Breast epithelium (tissue), 4 donors: ENCODE measurements around the gene ITGA5. TPM values are rescaled to one million over a fixed set of nuclear protein-coding genes. Genes with fewer than 3 reads are reported as not detected.

Experiments used
- DNase-seq, 2 donors: peaks; one replicate each; pipeline ENCODE4 v3.0.0-alpha.2; 2019; ENCODE audit warnings: low spot score in 2 of 2
- H3K27ac ChIP-seq, 2 donors: fragments of 200-600 bp; sonication (generic) in 1 of 2; one replicate each; pipeline ENCODE4 v1.5.1; 2016 to 2019; ENCODE audit warnings: mild to moderate bottlenecking in 1 of 2
- H3K27me3 ChIP-seq, 2 donors: fragments of 200-600 bp; sonication (generic) in 1 of 2; one replicate each; pipeline versions ENCODE4 v1.5.1 to v1.6.0; 2017 to 2019; ENCODE audit warnings: control low read depth in 1 of 2, mild to moderate bottlenecking in 1 of 2
- H3K36me3 ChIP-seq: fragments of 200-600 bp; one replicate; pipeline ENCODE4 v1.5.1; 2019
- H3K4me1 ChIP-seq, 2 donors: fragments of 200-600 bp; sonication (generic); one replicate each; pipeline ENCODE4 v1.5.1; 2016 to 2019; ENCODE audit warnings: control low read depth in 1 of 2
- H3K4me3 ChIP-seq, 3 donors: fragments of 200-600 bp; sonication (generic); 1 replicate in 2 of 3; 2 replicates in 1 of 3; pipeline ENCODE4 v1.5.1; 2016 to 2019; ENCODE audit warnings: mild to moderate bottlenecking in 3 of 3, moderate library complexity in 2 of 3
- H3K9me3 ChIP-seq, 2 donors: fragments of 200-600 bp; sonication (generic) in 1 of 2; one replicate each; pipeline ENCODE4 v1.5.1; 2016 to 2019; ENCODE audit warnings: control low read depth in 1 of 2
- POLR2A ChIP-seq: fragments of 450-650 bp; IDR thresholded peaks from one replicate; pipeline ENCODE4 v1.6.1; 2016; ENCODE audit warnings: antibody characterized with exemption, mild to moderate bottlenecking, moderate library complexity
- POLR2AphosphoS5 ChIP-seq, 3 donors: sonication (generic); formaldehyde crosslinking; IDR thresholded peaks; one replicate each; pipeline ENCODE4 v1.6.1; 2017; ENCODE audit warnings: antibody characterized with exemption in 3 of 3
- intact Hi-C: fragments of 100-400 bp; cut with DNase I; formaldehyde crosslinking; loops from one replicate; pipeline ENCODE4 v1.15.1; 2023; ENCODE audit warnings: low total_unique reads
- total RNA-seq, 3 donors: library from RNA; depleted of rRNA; stranded (reverse); fragments of >200 nt; gene quantifications; one replicate each; pipeline ENCODE4 v1.1.0, GENCODE V29; 2016
- TF ChIP-seq, protein P1 (sequence below), 3 donors: fragments of 450-650 bp; IDR thresholded peaks; one replicate each; pipeline ENCODE4 v1.5.1; 2016 to 2017; ENCODE audit warnings: antibody characterized with exemption in 3 of 3, mild to moderate bottlenecking in 3 of 3, moderate library complexity in 3 of 3

ITGA5 gene
- total RNA-seq, 3 donors from 2014 or later: 30.4 to 135 (median 81.9) TPM

DNA sequence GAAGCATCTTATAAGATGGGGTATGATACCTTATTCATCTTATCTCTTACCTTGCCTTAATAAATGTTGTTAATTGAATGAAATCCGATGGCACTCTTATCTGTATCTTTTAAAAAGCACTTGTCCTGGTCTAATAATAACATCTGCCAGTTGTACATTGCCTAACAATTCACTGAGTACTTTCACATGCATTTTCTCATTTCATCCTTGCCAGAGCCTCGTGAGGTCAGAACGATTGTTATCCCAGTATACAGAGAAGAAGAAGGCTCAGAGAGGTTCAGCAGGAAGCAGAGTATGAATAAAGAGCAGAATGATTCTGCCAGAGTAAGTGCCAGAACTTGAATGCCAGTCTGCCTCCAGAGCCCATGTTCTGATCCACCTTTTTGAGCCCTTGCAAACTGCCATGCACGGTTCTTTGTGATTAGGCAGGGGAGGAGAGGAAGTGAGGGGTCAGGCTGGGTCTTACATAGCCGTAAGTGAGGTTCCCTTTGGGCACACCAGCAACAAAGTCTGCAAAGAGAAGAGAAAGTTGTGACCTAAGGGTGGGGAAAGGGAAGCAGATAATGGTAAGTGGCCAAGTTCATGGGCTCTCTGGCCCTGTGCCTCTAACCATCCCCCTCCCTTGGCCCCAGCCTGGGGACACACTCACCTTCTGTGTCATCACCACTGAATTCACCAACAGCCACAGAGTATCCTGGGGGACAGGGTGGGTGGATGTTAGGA lies 11.7 kb downstream of the ITGA5 start:
- Histone ChIP-seq H3K36me3 (no peaks in the 10 kb centered on the region), H3K4me1 (no peaks in the 10 kb centered on the region), H3K4me3 (no peak overlapping the region), H3K27ac (peak overlapping the region in 1 of 2 donors; percentile 49), H3K27me3 (no peaks in the 10 kb centered on the region), H3K9me3 (no peaks in the 10 kb centered on the region)
- intact Hi-C loops: no loop called here
- TF ChIP-seq, protein P1, sequence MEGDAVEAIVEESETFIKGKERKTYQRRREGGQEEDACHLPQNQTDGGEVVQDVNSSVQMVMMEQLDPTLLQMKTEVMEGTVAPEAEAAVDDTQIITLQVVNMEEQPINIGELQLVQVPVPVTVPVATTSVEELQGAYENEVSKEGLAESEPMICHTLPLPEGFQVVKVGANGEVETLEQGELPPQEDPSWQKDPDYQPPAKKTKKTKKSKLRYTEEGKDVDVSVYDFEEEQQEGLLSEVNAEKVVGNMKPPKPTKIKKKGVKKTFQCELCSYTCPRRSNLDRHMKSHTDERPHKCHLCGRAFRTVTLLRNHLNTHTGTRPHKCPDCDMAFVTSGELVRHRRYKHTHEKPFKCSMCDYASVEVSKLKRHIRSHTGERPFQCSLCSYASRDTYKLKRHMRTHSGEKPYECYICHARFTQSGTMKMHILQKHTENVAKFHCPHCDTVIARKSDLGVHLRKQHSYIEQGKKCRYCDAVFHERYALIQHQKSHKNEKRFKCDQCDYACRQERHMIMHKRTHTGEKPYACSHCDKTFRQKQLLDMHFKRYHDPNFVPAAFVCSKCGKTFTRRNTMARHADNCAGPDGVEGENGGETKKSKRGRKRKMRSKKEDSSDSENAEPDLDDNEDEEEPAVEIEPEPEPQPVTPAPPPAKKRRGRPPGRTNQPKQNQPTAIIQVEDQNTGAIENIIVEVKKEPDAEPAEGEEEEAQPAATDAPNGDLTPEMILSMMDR (IDR thresholded peaks at IDR 0.05): no peak
- no peak for TF ChIP-seq POLR2A
- no peak for TF ChIP-seq POLR2AphosphoS5 (IDR thresholded peaks at IDR 0.05)
- DNase-seq: no peak

DNA sequence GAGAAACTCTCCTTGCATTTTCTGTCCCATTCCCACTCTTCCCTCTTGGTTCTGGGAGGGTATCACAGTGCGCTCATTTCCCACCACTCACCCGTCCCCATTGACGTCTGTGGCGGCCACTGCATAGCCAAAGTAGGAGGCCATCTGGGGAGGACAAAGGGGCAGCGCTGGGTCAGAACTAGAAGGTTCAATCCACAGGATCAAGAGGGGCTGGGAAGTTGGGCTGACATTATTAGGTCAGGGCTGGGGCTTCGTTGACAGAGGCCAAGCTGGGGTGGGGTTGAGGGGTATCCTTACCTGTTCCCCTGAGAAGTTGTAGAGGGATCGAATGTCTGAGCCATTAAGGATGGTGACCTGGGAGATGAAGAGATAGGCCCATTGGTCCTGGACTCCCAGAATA lies 13.5 kb downstream of the ITGA5 start:
- H3K36me3 ChIP-seq: no peaks in the 10 kb centered on the region
- no peak overlapping the region for H3K4me3 ChIP-seq
- intact Hi-C loops: no loop called here
- no peaks in the 10 kb centered on the region for H3K27me3 ChIP-seq
- TF ChIP-seq POLR2AphosphoS5 (IDR thresholded peaks at IDR 0.05) (no peak), POLR2A (no peak)
- TF ChIP-seq, protein P1 (IDR thresholded peaks at IDR 0.05): no peak
- DNase-seq: no peak
- H3K4me1 ChIP-seq: no peaks in the 10 kb centered on the region
- H3K27ac ChIP-seq: peak overlapping the region in 1 of 2 donors; percentile 25
- H3K9me3 ChIP-seq: no peaks in the 10 kb centered on the region

DNA sequence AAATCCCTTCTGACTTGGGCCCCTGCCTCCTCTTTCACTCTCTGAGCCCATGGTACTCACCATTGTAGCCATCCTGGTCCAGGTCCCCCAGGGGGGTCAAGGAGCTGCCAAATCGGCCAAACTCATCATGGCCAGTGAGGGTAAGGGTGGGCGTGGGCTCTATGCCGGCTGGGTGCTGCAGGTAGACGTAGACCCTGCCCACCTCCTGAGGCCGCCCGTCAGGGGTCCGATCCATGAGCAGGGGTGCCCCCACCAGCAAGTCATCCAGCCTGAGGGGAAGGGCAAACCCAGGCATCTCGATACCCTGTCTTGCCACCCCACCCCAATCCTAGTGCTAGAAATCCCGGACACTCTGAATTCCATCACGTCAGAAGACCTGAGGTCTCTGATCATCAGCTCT lies 14.0 kb downstream of the ITGA5 start:
- H3K27ac ChIP-seq: peak overlapping the region in 1 of 2 donors; percentile 25
- H3K27me3 ChIP-seq: no peaks in the 10 kb centered on the region
- no peaks in the 10 kb centered on the region for H3K36me3 ChIP-seq
- TF ChIP-seq POLR2A: no peak
- no peaks in the 10 kb centered on the region for H3K9me3 ChIP-seq
- H3K4me3 ChIP-seq: no peak overlapping the region
- H3K4me1 ChIP-seq: no peaks in the 10 kb centered on the region
- intact Hi-C loops: no loop called here
- DNase-seq: no peak

DNA sequence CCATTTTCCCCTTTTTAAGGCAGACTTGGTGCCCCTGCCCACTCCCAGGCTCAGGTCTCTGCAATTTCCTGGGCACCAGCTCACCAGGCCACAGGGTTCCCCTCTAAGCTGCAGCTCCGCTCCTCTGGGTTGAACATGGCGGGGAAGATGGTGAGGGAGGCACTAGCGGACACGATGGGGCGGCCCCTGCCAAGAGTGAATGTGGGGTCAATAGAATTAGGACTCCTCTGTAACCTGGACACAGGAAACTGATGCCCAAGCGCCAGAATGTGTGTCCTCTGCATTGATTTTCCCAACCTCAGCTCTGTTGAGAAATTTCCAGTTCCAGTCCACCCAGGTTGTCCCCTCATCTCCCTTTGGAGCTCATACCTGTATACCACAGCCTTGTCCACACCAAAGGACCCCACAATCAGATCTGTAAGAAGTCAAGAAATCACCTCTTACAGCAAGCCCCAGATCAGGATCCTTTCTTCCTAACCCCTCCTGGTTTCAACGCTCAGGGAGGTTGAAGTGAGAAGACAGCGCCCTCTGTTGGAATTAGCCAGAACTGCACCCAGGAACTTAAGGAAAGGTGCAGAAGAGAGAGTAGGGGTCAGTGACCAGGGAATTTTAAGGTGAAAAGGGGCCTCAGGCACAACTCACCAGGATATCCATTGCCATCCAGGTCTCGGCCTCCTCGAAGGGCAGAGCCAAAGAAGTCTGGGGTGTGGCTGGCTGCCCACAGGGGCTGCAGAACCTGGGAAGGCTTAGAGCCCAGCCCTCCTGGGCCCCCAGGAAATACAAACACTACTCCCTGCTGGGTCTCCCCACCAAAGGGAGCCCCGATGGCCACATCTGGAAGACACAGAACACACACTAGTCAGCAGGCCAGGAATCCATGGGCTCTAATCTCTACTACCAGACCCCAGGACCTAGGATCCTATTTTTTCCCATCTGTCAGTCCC lies 14.7 kb downstream of the ITGA5 start:
- H3K27me3 ChIP-seq: no peaks in the 10 kb centered on the region
- peak overlapping the region; percentile 25 to 29 for H3K27ac ChIP-seq
- no peak for TF ChIP-seq POLR2AphosphoS5 (IDR thresholded peaks at IDR 0.05)
- TF ChIP-seq, protein P1 (IDR thresholded peaks at IDR 0.05): peak; percentile 77 to 90 (median 86)
- H3K4me1 ChIP-seq: no peaks in the 10 kb centered on the region
- H3K4me3 ChIP-seq: no peak overlapping the region
- H3K36me3 ChIP-seq: no peaks in the 10 kb centered on the region
- H3K9me3 ChIP-seq: no peaks in the 10 kb centered on the region
- intact Hi-C loops: loop anchor here (5.0 kb wide), 1 partner anchor 33 kb away; no protein-coding TSS in a partner anchor
- DNase-seq: no peak

DNA sequence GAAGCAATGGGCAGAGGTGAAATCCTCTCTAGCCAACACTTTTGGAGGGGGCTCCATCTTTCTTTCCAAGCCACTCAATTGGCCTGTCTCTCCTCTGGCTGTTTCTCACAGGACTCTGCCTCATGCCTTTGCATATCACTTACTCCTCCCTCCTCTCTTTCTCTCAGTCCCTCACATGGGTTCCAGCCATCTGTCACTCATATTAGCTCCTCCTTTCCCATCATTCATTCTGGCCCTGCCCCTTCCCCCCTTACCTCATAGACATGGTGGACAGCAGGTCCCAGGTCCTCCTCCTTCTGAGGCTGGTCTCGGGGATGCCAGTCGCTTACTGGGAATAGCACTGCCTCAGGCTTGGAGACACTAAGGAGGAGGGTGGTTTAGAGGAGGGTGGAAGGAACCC lies 17.9 kb downstream of the ITGA5 start:
- intact Hi-C loops: loop anchor here (5.0 kb wide), 1 partner anchor 36 kb away; no protein-coding TSS in a partner anchor
- no peak for TF ChIP-seq POLR2AphosphoS5 (IDR thresholded peaks at IDR 0.05)
- TF ChIP-seq POLR2A: no peak
- TF ChIP-seq, protein P1 (IDR thresholded peaks at IDR 0.05): no peak
- no peak for DNase-seq
- Histone ChIP-seq H3K27ac (peak overlapping the region in 1 of 2 donors; percentile 19), H3K4me3 (no peak overlapping the region), H3K4me1 (no peaks in the 10 kb centered on the region), H3K36me3 (no peaks in the 10 kb centered on the region), H3K27me3 (no peaks in the 10 kb centered on the region), H3K9me3 (no peaks in the 10 kb centered on the region)
